ENCODE data around the gene IPP.

Gene IPP

GRCh38 chr1:45686288-45687013 is 64.0 kb downstream of the IPP start, which contains the start of gene GPBP1L1 (continued):
- TF ChIP-seq ZBTB6 (tag by site-specific recombination; IDR thresholded peaks at IDR 0.05) (0 out of 2 replicates have a peak, but pooled peaks have one; percentile 19), ZNF223 (tag by site-specific recombination; IDR thresholded peaks at IDR 0.05) (no peak), ZNF585B (tag by site-specific recombination; IDR thresholded peaks at IDR 0.05) (no peak), ZBTB11 (tag by site-specific recombination; conservative IDR thresholded peaks at IDR 0.05; ENCODE audit: low read depth) (no peak), ZNF501 (tag by site-specific recombination; IDR thresholded peaks at IDR 0.05) (peak; percentile 70), ZNF792 (tag by site-specific recombination; IDR thresholded peaks at IDR 0.05) (no peak), ZNF280D (tag by site-specific recombination; IDR thresholded peaks at IDR 0.05) (no peak), WT1 (tag by site-specific recombination; IDR thresholded peaks at IDR 0.05) (0 out of 2 replicates have a peak, but pooled peaks have one; percentile 9), ZNF202 (tag by site-specific recombination; IDR thresholded peaks at IDR 0.05; ENCODE audit: borderline replicate concordance) (no peak), ZNF558 (tag by site-specific recombination; IDR thresholded peaks at IDR 0.05) (no peak), ZNF112 (tag by site-specific recombination; IDR thresholded peaks at IDR 0.05) (no peak), ZNF510 (tag by site-specific recombination; IDR thresholded peaks at IDR 0.05; ENCODE audit: insufficient replicate concordance) (no peak), YY1 (tag by site-specific recombination; IDR thresholded peaks at IDR 0.05) (peak; percentile 80; the same call in 1 of the 2 replicates), ZNF146 (tag by site-specific recombination; IDR thresholded peaks at IDR 0.05) (no peak), ZNF16 (tag by site-specific recombination; IDR thresholded peaks at IDR 0.05; ENCODE audit: low read depth) (no peak), ZNF624 (tag by site-specific recombination; IDR thresholded peaks at IDR 0.05) (no peak), ZNF514 (tag by site-specific recombination; IDR thresholded peaks at IDR 0.05) (no peak), MYNN (tag by site-specific recombination; IDR thresholded peaks at IDR 0.05; ENCODE audit: borderline replicate concordance) (no peak), ZFHX2 (tag by site-specific recombination; conservative IDR thresholded peaks at IDR 0.05) (peak; percentile 85), PRDM1 (tag by site-specific recombination; IDR thresholded peaks at IDR 0.05) (no peak), ZNF426 (tag by site-specific recombination; IDR thresholded peaks at IDR 0.05) (no peak), ZNF366 (tag by site-specific recombination; conservative IDR thresholded peaks at IDR 0.05) (peak; percentile 87; the same call in 1 of the 2 replicates), ZNF843 (tag by site-specific recombination; IDR thresholded peaks at IDR 0.05) (peak; percentile 35; the same call in 1 of the 2 replicates), GLI4 (tag by site-specific recombination; IDR thresholded peaks at IDR 0.05) (no peak), ZNF664 (tag by site-specific recombination; IDR thresholded peaks at IDR 0.05) (no peak), ZNF433 (tag by site-specific recombination; IDR thresholded peaks at IDR 0.05; ENCODE audit: low read depth) (no peak), ZSCAN16 (tag by site-specific recombination; IDR thresholded peaks at IDR 0.05) (0 out of 2 replicates have a peak, but pooled peaks have one; percentile 52), ZNF335 (tag by site-specific recombination; conservative IDR thresholded peaks at IDR 0.05) (peak; percentile 97), ZNF629 (tag by site-specific recombination; IDR thresholded peaks at IDR 0.05) (peak; percentile 5; the same call in 1 of the 2 replicates)
- TF ChIP-seq, protein P1, sequence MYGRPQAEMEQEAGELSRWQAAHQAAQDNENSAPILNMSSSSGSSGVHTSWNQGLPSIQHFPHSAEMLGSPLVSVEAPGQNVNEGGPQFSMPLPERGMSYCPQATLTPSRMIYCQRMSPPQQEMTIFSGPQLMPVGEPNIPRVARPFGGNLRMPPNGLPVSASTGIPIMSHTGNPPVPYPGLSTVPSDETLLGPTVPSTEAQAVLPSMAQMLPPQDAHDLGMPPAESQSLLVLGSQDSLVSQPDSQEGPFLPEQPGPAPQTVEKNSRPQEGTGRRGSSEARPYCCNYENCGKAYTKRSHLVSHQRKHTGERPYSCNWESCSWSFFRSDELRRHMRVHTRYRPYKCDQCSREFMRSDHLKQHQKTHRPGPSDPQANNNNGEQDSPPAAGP (tag by site-specific recombination; IDR thresholded peaks at IDR 0.05): peak; percentile 61
- TF ChIP-seq, protein P2, sequence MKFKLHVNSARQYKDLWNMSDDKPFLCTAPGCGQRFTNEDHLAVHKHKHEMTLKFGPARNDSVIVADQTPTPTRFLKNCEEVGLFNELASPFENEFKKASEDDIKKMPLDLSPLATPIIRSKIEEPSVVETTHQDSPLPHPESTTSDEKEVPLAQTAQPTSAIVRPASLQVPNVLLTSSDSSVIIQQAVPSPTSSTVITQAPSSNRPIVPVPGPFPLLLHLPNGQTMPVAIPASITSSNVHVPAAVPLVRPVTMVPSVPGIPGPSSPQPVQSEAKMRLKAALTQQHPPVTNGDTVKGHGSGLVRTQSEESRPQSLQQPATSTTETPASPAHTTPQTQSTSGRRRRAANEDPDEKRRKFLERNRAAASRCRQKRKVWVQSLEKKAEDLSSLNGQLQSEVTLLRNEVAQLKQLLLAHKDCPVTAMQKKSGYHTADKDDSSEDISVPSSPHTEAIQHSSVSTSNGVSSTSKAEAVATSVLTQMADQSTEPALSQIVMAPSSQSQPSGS (tag by site-specific recombination; IDR thresholded peaks at IDR 0.05; ENCODE audit: low read depth): no peak

Data from HEK293 (cell line).